ENCODE results near the gene CDK14.
"Not testable (repeated sequence)": the region's sequence is repeated elsewhere in the genome, so short reads cannot be mapped to it uniquely, and the experiment has no call there.

Gene CDK14

DNA sequence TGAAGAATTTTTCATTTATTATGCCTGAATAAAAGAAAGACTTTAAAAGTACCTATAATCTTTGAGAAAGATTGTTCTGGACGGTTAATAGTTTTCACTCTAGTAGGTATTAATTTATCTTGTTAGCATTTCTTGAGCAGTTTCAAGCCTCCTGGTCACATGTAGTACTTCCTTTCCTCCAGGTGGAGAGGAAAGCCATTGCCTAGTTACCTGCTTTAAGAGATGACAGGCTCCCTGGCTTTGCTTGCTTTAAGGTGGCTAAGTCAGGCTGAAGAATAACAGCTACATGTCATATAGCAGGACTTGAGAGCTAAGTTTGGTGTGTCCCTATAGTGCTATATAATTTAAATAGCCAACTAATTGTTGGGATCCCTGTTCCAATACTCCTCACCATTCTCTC, 160.2 kb downstream of the CDK14 start:
- DNase-seq (ENCODE audit: low read depth) = no peak

DNA sequence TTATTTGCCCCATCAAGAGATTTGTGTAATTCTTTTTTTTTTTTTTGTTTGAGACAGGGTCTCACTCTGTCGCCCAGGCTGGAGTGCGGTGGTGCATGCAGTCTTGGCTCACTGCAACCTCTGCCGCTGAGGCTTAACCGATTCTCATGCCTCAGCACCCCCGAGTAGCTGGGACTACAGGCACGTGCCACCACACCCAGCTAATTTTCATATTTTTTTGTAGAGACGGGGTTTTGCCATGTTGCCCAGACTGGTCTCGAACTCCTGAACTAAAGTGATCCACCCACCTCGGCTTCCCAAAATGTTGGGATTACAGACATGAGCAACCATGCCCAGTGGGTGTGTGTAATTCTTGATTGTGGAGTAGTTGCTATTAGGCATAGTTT, 161.4 kb downstream of the CDK14 start:
- not testable (repeated sequence) for DNase-seq (ENCODE audit: low read depth)

DNA sequence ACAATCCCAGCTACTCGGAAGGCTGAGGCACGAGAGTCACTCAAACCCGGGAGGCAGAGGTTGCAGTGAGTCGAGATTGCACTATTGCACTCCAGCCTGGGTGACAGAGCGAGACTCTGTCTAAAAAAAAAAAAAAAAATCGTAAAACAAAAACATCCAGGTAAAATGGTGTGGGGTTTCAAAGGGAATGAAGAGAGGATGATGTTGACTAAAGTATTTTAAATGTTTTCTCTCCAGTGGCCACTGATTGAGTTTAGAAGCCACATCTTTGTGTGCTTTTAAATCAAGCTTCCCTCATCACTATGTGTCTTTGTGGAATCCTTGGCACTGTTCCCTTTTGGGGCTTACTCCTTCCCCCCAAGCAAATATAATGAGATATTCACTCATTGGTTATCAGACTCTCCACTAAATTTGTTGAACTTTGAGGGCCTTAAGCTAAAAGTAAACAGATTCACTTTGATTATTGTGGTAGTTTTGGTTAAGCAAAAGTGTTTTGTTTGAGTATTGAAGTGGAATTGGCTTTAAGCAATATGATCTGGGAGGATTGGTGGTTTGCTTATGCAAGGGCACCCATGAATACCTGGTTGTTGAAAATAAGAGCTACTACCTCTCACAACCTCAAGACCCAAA, 162.9 kb downstream of the CDK14 start:
- no peak for DNase-seq (ENCODE audit: low read depth)

DNA sequence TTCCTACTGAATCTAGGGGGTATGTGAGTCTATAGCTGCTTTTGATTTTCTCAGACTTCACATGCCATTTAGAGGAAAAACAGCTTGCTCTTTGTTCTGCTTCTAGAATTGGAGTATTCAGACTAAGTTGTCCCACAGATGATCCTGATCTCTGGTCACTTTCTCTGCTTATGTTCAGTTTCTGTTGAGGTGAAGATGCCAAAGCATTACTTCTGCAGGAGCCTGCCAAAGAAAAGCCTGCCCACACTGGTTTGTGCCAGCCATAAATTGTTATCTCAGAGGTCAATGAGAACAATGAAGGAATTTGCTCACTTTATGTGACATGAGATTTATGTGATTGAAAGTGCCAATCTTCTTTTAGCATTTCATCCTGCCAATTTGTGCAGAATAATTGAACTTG, 163.6 kb downstream of the CDK14 start:
- DNase-seq (ENCODE audit: low read depth) = no peak

DNA sequence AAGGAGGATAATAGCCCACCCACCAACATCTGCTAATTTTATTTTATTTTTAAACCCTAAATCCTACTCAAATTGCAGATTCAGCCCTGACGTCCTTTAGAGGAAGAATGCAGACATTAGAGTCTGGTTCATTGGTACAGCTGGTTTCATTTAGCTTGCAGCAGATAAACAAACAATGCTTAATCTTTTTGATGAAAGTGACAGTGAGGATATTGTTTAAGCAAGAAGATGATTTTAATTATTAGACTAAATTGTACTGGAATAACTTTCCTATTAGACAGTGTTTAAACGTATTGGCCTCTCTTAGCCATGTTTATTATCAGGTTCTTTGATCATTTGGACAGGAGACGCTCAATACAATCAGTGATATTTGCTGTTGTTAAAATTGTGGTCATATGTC, 164.8 kb downstream of the CDK14 start:
- no peak for DNase-seq (ENCODE audit: low read depth)

DNA sequence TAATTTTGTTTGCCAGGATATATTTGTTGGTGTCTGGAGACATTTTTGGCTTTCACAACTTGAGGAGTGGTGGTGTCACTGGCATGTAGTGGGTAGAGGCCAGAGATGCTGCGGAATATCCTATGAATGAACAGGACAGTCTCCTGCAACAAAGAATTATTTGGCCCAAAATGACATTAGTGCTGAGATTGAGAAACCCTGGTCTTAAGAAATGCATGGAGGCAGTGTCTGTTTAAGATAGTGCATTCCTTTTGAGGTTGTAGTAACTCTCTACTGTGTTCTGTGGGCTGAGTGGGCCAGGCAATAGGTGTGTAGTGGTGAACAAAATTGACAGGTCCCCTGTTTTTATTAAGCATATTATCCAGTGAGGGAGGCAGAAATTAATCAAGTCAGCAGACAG, 165.5 kb downstream of the CDK14 start:
- DNase-seq (ENCODE audit: low read depth) = no peak

DNA sequence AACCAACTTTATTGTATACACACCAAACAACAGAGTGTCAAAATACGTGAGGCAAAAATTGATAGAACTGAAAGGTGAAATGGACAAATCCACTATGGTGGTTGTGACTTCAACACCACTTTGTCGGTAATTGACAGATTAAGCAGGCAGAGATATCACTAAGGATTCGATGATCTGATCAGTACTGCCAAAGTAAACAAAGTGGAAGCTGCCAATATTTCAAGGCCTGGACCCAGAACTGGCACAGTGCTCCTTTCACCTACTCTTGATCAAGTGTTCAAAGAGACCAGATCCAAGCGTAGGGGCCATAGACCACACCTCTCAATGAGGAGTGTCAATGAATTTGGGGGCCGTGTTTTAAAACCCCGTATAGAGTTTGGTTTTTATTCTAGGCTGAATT, 167.0 kb downstream of the CDK14 start:
- no peak for DNase-seq (ENCODE audit: low read depth)

DNA sequence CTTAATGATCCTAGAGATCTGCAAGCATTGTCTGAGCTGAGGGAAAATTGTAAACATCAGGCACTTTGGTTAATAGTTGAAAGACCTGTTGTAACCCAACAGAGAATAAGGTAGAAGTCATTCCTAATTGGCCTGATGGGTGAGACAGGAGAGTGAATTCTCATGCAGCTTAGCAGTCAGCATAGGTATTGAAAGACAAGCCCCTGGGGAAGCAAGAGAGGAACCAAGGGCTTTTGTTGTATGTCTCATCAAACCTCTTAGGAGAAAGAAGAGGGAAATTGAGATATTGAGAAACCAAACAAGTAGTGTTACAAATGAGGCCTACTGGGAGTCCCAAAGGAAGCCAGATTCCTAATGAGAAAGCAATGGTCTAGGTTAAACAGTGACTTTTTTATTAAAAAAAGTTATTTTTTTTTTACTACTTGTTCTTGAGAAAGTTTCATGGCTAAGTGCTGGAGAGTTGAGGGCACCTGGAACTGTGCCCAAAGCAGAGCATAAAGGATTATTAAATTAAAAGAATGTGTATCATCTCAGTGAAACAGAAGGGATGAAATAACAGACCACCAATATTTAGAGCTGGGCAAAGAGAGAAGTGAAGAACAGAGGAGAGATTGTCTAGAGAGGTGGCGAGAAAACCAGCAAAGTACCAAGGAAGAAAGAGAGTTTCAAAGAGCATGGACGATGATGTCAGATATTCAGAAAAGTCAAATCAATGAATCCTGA, 168.9 kb downstream of the CDK14 start:
- no peak for DNase-seq (ENCODE audit: low read depth)

DNA sequence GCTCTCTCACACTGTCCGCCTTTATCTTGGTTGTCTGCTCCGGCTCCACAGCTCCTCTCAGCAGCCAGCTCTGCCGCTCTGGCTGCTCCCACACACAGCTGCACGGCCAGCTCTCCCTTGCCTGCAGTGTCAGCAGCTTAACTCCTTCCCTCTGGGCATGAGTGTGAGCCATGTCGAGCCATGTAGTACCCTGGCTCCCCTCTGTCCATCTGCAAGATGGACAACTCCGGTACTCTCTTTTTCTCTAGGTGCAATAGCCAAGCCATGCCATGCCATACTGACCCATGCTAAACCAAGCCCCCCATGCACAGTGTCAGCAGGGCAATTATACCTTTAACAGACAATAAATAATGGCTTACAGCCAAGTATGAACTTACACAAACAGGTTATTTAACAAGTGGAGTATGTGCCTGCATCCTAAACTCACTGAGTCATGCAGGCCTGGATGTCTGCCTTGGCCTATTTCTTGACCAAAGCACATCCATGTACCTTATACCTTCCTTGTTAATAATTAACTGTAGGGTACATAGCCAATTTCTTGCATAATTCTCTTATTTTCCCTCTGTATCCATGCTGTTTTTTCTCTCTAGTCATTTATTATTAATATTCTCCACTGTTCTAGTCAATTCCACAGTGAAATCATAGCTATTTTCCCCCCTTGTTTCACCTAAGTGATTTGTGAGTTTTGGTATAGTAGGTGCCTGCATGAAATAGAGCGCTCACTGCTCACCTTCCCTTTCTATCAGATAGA, 170.9 kb downstream of the CDK14 start:
- DNase-seq (ENCODE audit: low read depth) = no peak

DNA sequence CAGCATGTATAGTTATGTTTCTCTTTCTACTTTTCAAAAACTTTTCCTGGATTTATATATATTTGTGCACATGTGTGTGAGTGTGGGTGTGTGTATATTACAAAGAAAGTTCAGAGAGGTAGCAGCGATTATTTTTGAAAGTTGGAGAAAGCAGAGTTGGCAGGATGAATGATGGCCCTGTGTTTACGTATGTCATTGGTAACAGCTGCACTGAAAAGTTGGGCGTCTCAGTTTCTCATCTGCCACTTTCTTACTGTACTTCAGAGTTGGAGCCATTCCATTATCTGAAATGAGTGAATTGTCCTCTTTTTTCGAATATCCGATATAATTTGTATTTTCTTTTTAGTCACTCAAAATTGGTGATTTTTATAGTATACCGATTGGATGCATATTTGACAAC, 172.2 kb downstream of the CDK14 start:
- DNase-seq (ENCODE audit: low read depth) = no peak

DNA sequence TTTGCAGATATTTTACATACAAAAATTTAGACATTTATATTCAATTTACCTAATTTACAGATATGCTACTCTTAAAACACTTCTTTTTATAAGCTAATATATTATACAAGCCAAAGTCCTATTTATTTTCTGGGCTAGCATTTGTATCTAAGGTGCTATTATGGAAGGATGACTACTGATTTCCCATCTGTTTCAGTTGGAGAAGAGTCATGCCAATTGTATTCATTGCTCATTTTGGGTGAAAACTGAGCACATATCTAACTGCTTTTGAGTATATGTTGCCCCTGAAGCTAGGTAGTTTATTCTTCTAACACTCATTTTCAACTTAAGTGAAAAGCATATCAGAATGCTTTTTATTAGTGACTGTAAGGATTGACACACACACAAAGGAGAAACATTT, 172.9 kb downstream of the CDK14 start:
- DNase-seq (ENCODE audit: low read depth) = no peak

DNA sequence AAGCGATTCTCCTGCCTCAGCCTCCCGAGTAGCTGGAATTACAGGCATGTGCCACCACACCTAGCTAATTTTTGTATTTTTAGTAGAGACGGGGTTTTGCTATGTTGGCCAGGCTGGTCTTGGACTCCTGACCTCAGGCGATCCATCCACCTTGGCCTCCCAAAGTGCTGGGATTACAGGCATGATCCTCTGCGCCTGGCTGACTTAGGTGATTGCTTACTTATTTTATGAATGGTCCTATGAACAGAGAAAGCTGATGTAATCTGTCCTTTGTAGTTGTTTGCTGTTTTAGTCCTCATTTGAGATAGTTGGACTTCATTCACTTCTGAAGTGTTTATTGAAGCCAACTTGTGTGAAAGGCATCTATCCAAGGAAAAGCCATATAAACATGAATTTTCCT, 173.4 kb downstream of the CDK14 start:
- DNase-seq (ENCODE audit: low read depth) = not testable (repeated sequence)

DNA sequence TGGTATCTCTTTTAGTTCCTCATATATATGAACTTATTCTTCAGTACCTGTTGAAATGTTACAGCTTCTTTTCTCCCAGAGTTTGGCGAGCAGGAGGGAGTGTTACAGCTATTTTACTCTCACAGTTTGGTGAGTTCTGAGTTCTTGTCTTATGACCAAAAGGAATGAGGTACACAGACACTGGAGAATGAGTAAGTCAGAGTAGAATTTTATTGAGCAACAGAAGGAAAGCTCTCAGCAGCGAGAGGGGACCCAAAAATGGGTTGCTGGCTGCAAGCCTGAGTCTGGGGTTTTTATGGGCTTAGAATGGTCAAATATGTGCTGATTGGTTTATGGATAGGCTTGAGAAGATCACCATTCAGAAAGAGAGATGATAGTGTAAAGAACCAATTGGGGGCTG, 175.2 kb downstream of the CDK14 start:
- no peak for DNase-seq (ENCODE audit: low read depth)

DNA sequence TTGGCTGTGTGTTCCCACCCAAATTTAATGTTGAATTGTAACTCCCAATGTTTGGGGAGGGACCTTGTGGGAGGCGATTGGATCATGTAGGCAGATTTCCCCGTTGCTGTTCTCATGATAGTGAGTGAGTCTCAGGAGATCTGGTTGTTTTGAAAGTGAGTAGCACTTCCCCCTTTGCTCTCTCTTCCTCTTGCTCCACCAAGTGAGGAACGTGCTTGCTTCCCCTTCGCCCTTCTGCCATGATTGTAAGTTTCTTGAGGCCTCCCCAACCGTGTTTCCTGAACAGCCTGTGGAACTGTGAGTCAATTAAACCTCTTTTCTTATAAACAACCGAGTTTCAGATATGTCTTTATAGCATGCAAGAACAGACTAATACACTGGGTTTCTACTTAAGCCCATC, 176.3 kb downstream of the CDK14 start:
- DNase-seq (ENCODE audit: low read depth) = no peak

DNA sequence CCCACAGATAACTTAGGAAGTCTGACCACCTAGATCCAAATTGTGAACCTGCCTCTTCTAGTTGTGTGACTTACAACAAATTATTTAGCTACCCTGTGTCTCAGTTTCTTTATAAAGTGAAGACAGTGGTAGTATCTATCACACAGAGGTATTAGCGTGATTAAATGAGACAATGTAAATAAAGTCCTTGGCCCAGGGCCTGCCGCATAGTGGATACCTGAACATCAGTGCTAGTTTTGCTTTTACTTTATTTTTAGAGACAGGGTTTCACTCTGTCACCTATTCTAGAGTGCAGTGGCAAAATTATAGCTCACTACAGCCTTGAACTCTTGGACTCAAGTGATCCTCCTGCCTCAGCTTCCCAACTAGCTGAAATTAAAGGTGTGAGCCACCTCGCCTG, 177.1 kb downstream of the CDK14 start:
- no peak for DNase-seq (ENCODE audit: low read depth)

DNA sequence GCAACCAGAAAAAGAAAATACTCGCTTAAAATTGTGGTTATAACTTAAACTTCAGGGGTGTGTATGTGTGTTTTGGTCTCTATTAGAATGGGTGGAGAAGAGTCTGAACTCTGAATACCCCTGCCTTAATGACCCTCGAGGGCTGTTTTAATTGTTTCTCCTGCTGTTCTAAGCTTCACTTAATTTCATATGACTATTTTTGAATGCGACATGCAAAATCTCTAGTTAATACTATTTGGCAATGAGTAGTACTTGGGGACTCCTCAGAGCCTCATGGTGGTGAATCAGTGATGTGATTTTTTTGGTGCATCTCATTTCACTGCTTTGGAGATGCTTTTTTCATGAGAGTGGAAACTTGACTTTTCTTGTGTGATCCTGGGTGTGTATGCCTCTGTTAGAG, 178.6 kb downstream of the CDK14 start:
- no peak for DNase-seq (ENCODE audit: low read depth)

DNA sequence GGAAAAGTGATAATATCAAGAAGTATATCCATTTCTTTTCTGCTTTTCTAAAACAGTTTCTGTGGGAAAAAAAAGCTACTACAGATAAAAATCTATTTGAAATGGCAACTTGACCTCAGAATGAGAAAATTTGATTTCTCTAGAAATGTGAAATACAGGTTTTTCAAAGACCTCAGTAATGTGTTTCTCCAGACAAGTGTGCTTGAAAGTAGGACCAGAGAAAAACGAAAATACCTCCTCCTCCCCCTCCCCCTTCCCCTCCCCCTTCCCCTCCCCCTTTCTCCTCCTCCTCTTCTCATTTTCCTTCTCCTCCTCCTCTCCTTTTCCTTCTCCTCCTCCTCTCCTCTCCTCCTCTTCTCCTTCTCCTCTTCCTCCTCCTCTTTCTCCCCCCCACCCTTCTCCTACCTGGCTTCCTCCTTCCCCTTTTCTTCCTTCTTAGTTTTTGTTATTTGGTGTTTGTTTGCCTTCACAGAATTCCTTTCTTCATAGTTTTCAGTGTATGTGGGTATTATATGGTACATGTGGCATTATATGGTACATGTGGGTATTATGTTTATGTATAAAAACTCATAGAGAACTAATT, 179.4 kb downstream of the CDK14 start:
- DNase-seq (ENCODE audit: low read depth) = no peak

DNA sequence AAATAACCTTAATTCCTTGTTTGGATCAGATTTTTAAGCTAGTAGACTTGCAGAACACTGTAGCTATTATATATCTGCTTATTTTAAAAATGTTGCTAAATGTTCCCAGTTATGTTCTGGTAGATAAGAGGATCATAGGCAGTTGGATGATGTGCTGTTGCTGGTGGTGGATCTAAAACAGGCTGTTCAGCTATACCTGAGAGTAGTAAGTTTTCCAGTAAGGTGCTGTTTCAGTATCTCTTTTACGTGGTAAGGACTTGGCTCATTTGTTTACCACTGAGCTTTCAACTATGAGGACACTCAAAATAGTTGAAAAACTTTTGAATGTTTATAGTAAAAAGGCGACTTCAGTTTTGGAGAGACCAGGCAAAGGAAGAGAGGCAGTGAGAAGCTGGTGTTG, 180.9 kb downstream of the CDK14 start:
- no peak for DNase-seq (ENCODE audit: low read depth)

DNA sequence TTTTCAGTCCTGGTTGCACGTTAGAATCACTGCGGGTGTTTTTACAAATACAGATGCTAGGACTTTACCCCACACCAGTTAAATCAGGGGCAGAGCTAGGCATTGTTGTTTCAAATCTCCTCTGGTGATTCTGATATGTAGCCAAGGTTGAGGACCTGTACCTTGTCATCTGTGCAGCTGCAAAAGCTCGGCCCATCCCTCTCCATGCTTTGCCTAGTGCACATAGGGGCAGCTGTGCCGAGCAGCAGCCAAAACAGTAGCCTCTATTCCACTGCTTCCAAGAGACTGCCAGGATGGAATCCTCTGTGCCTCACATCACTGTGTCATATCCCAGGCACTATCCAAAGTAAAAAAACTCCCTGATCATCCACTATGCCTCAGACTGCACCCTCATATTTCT, 181.3 kb downstream of the CDK14 start:
- no peak for DNase-seq (ENCODE audit: low read depth)

DNA sequence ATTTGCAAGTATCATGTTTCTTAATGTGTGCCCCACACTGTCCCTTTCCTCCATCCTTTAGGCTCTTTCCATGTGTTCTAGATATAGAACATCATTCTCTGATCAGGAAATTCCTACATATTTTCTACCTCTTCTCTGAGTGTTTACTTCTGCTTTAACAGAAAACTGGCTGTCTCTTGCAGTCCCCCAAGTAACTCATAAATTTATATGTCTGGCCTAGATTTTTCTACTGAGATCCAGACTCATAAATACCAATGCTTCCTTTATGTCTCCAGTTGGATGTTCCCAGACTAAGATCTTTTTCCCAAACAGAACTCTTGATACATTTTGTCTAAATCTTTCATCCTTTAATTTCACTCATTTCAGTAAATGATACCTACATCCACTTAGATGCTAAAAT, 181.8 kb downstream of the CDK14 start:
- DNase-seq (ENCODE audit: low read depth) = no peak

DNA sequence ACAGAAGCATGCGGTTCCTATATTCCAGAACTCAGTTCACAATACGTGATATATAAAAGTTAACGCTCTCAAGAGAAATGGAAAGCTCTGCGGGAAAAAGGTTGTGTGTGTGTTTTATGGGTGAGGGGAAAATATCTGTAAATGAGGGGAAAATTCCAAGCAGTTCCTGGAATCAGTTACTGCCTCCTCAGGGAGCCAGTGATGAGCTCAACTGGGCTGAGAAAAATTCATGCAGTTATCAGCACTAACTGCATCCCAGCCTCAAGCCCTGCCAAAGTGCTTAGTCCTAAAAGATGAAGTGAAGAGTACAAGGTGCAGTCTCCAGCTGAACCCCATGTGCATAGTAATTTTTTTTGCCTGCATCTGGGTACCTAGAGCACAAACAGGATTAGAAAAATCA, 191.9 kb downstream of the CDK14 start:
- no peak for DNase-seq (ENCODE audit: low read depth)

DNA sequence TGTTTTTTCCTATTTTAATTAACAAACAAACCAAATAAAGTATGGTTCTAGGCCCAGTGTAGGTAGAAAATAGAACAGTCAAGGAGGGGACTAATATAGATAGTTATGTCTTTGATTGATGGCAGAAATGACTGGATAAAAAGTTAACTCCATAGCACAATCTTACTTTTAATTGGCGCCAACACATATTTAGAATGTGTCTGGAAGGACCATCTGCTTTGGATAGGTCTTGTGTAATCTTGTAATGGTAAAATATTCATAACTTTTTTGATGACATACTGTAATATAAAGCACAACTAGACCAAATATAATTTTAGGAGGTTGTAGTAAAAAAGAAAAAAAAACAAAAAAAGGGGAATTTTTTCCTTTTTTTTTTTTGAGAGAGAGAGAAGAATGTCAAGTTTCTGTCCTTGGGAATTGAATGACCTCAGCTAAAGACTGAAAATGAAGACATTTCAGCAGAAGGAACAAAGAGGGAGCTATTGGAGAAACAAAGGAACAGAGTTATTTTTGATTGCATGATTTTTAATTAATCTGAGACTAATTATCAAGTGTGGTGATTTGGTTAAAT, 193.7 kb downstream of the CDK14 start:
- DNase-seq (ENCODE audit: low read depth) = no peak

DNA sequence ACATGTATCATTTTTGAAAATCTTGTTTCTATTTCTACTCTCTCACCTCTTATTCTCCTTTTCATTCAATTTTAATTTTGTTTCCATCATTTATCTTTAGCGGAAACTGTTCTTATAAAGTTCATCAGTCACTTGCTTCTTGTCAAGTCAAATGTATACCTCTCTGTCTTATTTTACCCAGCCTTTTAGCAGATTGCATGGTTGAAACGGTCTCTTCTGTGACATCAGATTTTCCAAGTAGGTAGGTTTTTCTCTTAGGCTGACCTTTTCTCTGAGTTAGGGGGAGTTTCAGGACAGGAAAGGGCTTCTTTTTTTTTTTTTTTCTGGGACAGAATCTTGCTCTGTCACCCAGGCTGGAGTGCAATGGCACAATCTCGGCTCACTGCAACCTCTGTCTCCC, 195.5 kb downstream of the CDK14 start:
- no peak for DNase-seq (ENCODE audit: low read depth)
